OCI-LY7 (cell line): ENCODE results near the gene HCRTR1.

Experiments used
- CTCF ChIP-seq: fragments of 200-600 bp; sonication (generic); conservative IDR thresholded peaks from 2 replicates; pipeline ENCODE4 v1.5.1; 2014; ENCODE audit warnings: mild to moderate bottlenecking, antibody characterized with exemption, low read length, moderate library complexity, mixed read lengths
- EZH2phosphoT487 ChIP-seq: fragments of 200-600 bp; sonication (generic); IDR thresholded peaks from 2 replicates; pipeline ENCODE4 v1.6.1; 2018; ENCODE audit warnings: low read depth, borderline replicate concordance, mild to moderate bottlenecking, mixed run types, antibody characterized with exemption, low read length, moderate library complexity, mixed read lengths

- no peak for TF ChIP-seq CTCF
- no peak for TF ChIP-seq EZH2phosphoT487
Observed at GRCh38 chr1:31666263-31666963, 48.9 kb downstream of the HCRTR1 start.
